ENCODE results near the gene WDR5.

Gene WDR5

DNA sequence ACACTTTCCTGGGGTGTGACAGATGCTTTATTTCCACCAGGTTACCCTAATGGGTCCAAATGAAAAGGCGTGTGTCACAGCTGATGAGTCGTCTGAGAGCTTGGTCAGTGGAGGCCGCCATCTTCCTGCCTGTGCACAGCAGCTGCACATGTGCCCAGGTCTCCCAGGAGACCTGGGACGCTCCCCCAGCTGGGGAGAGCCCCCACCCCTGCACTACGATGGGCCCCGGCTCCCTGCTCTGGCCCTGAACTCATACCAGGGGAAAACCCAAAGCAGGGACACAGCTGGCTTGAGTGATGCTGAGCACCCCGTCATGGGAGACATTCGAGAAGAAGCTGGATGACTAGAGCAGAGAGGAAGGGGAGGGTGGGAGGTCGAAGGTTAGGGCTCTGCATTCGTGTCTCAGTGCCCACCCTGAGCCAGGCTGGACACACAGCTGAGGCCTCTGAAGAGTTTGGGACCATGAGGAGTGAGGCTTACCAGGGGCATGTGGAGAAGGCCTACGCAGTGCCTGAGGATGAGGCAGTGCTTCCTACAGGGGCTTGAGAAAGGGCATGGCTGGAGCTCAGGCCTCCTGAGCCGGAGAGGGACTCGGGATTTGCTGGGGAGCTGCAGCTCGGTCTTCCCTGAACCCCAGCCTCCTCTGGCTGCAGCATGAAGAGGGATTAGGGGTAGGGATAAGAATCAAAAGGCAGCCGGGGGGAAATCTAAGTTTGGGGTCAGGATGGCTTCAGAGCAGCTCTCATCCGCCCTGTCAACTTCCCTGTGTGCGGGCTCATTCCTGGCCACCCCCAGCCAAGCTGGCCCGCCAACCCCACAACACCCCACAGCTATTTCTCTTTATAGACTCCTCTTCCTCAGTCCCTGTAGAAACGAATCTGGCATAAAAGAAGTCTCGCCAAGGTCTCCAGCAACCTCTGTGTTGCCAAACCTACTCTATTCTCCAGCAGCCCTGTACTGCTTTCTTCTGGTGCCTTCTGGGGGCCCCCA lies 70.7 kb downstream of the WDR5 start:
- DNase-seq (ENCODE audit: low read depth in 2 of 2), result no peak

- no peak for DNase-seq (ENCODE audit: low read depth in 2 of 2)
Measured at GRCh38 chr9:134208310-134208841, 72.5 kb downstream of the WDR5 start.

- no peak for DNase-seq (ENCODE audit: low read depth in 2 of 2)
Measured at GRCh38 chr9:134208981-134209725, 73.3 kb downstream of the WDR5 start.
